SIG-M5 (cell line): ENCODE data around the gene OVCA2.

Experiments used
- DNase-seq: peaks from one replicate; lab custom pipeline; 2025; lab: John Stamatoyannopoulos, UW

OVCA2 gene

GRCh38 chr17:2065949-2066400, 24.2 kb downstream of the OVCA2 start:
- DNase-seq: no peak

DNA sequence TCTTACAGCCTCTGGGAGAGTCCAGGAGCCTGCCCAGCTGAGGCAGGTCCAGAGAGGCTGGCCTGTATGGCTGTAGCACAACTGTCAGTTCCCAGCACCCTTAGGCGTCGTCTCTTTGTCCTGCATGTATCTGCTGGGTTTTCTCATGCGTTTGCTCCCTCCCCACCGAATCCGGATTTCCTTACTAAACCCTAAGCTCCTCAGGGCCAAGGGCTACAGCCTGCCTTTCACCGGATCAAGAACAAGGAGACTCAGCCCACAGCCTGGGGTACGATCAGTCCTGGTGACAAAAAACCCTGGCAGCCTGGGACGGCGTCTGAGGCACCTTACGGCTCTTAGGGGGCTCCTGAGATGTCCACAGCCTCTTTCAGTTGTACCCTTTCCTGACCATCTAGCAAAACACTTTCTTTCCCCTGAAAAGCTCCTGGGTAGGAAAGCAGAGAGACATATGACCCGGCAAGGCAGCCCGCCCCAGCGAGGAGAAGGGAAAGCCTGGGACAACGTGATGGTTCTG, 25.3 kb downstream of the OVCA2 start:
- no peak for DNase-seq

DNA sequence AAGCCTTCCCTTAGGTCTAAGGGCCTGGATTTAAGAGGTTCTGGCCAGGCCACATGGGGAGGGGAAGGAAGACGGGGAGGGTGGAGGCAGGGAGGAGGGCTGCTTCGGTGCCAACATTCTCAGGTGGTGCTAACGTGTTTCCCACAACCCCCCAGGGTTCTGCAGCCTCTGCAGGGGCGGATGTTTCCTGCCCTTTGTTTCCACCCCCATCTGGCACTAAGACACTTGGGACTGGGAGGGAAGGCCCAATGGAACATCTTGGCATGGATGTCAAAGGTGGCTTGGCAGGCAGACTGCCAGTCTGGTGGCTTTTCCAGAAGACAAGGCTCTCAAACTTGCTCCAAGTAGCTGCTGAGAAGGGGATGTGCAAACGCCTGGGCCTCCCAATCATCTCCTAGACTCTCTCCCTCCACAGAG, 25.8 kb downstream of the OVCA2 start:
- DNase-seq: no peak

DNA sequence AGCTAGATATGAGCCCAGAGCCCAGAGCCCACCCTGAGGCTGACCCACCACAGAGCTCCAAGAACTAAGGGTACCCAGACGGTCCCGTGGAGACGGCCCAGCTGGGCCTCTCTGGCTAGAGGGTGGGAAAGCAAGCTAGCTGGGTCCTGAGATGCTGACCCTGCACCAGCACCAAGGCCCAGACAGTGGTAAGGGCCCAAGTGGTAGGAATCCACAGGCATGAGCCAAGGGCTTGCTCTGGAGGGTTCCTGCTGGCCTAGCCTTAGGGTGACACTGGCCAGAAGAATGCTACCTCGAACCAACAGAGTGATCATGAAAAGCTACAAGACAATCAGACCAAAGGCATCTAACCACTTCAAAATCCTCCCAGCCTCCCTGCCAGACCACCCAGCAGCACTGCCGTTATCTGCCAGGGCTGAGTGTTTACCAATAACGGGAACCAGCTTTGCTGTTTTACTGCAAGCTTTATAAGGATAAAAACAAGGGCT, 26.3 kb downstream of the OVCA2 start:
- no peak for DNase-seq

DNA sequence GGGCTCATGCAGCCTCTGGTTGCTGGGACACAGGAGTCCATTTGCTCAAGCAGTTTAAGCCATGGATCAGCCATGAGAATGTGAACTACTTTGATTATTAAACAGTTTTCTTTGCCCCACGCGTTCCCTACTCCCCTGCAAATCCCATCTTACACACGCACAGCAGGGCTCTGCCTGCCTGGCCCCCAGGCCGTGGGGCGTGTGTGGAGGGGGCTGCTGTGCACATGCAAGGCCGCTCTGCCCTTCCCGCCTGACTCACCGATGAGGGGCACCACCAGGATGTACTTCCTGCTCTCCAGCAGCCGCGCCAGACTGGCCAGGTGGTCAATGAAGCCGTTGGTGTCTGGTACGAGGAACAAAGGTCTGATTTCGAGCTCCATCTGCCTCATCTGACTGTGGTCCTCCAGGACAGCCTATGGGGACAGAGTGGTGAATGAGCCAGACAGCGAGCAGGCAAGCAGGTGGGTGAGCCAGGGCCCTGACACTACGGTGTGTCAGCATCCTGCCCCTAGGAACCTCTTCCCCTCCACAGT, 26.8 kb downstream of the OVCA2 start:
- DNase-seq: no peak

GRCh38 chr17:2070241-2071023, 28.6 kb downstream of the OVCA2 start:
- no peak for DNase-seq

DNA sequence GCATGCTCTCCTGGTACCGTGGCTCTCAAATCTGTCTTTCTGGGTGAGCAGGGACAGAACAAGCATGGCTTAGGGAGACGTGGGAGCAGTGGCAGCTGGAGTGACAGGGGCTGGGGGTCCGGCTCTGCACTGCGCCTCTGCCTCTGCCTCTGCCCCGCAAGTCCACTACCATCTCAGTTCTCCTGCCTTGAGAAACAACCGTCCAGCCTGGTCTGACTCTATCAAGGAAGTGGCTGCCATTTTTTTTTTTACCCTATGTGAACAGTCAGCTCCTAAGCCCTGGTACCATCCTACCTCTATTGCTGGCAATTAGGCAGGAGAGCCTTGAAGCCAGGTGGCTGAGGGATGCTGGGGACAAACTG, 29.2 kb downstream of the OVCA2 start:
- DNase-seq: no peak

DNA sequence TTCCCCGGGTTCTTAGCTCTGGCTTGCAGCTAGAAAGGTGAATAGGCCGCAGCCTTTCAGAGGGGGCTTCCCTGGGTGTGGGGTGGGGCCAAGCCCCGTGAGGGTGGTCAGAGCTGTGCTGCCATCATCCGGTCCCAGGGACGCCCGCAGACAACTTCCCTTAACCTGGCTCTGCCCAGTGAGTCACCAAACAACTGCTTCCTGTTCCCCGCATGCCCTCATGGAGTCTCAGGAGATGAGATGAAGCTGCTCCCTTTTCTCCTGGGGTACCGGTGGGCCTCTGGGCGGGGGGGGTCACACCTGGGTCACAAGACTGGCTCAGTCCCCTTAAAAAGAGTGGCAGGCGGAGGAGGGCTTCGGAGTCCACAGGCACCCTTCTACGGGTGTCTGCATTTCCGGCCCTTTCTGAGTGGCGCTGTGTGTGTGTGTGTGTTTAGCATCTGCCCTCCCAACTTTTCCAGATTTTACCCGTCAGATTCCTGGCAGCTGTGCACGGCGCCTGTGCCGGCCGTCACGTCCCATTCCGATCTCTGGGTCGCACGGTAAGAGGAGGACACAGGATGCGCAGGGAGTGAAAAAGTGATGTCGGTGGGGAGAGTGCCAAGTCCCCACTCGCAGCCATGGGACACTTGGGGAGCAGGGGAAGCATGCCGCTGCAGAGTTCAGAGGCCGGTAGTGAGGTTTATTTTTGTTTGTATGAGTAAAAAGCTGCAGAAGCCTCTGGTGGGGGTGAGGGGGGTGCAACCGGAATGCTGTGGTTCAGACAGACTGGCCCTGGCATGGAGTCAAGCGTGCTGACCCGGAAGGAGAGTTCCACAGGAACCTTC, 29.8 kb downstream of the OVCA2 start:
- DNase-seq: no peak

DNA sequence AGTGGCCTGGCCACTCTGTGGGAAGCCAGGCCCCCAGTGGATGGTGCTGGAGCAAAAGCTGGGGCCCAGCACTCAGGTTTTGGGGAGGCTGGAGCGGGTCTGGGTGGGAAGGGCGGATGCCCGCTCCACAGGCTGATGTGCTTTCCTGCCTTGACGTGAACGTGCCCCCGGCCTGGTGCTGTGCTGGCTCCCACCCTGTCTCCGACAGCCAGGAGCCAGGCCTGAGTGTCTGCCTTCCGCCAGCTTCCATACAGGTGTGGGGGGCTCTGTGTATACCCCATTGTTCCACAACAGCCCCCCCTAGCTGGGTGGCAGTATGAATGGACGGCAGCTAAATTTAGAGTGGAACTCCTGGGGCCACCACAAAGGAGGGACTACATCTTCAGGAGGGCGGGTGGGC, 33.1 kb downstream of the OVCA2 start:
- no peak for DNase-seq

DNA sequence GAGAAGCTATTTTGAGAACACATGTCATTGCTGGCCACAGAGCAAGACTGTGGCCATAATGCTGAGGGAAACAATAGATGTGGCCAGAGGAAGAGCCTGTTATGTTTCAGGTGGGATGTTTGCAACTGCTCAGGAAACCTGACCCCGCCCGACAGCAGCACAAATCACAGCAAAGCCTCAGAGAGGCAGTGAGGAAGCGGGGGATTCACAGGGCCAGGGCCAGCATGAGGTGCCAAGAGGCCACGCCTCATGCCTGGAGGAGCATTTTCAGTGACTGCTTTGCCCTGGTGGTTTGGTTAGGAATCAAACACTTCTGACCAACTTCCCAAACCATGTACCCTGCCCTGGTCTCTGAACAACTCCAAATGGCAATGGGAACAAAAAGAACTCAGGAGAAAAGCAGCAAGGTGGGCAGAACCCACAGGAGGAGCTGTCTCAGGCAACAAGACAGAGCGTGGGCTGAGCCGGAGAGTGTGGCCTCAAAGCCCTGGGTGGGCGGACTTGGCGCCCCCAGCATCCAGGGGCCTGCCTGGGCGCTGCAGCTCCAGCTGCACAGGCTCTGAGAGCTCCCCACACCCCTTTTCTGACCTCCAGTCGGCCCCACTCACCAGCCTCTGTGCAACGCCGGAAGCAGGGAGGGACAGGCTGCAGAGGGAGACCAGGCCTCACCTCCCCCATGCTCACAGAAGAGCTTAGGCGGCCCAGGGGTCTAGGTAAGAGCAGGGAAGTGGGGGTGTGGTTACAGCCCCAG, 33.7 kb downstream of the OVCA2 start:
- no peak for DNase-seq

DNA sequence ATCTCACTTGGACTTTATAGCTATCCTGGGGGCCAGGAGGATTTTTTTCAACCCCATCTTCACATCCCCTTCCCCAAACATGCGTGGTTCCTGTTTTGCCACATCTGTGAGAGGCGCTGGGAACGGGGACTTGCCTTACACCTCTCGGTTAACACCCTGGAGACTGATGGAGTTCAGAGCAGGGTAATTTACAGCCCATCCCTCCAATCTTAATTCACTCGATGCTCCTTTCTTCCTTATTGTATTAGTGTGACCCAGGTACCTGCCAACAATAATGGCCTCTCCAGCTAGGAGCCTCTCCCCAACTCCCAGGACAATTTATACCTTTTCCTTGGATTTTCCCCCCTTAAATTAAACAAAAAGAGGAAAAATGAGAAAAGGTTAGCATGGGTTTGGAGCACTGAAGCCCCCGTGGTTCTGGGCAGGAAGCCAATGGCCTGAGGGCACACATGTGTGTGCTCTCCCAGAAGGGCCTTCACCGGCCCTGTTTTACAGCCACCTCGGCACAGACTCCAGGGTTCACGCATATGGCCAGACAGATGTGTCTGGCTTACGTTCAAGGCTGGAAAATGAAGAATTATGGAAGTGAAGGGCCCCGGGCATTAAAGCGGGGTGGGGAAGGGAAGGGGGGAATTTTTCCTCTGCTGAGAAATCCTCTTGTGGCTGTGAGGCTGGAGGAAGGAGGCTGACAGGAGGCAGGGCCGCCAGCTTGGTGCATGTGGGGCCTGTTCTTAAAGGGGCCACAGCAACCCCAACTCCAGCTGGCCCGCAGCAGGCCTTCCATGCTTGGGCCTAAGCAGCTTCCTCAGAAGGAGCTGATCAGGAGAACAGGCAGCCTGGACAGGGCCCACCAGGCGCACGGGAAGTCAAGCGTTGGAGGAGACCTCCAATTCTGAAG, 34.5 kb downstream of the OVCA2 start:
- no peak for DNase-seq

DNA sequence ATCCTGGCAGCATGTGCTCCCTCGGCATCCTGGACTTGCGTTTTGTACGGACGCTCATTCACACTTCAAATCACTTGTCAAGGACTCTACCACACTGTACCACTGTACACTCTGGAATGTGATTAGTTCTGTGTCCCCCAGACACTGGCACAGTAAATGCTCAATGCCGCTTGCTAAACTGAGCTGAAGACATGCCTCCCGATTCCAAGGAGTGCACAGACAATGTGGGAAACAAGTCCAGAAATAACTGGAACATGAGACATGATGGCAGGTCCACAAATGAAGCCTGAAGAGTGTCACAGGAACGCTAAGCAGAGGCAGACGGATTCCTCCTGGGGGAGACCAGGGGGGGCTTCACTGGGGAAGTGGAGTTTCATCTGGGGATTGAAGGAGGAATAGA, 35.2 kb downstream of the OVCA2 start:
- DNase-seq: no peak

GRCh38 chr17:2081564-2081963, 39.7 kb downstream of the OVCA2 start:
- no peak for DNase-seq

- DNase-seq: no peak
Observed at GRCh38 chr17:2082003-2082781, 40.4 kb downstream of the OVCA2 start.

DNA sequence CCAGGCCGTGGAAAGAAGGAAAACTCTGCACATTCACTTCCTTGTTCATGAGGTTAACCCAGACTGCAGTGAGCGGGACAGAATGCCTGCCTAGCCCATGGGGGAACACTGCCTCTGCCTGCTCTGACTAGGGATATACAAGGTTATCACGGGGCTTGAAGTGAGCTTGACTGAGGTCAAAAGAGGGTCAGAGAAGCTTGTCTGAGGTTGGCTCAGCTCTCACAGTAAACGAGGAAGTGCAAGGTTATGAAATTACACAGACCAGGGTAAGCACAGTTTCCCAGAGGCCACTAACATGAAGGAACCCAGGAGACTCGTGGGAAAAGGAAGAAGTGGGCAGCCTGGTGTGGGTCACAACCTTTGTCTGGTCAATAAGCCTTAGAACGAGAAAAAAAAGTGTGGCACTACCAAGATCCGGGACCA, 41.8 kb downstream of the OVCA2 start:
- no peak for DNase-seq

GRCh38 chr17:2084036-2084765, 42.4 kb downstream of the OVCA2 start:
- no peak for DNase-seq

DNA sequence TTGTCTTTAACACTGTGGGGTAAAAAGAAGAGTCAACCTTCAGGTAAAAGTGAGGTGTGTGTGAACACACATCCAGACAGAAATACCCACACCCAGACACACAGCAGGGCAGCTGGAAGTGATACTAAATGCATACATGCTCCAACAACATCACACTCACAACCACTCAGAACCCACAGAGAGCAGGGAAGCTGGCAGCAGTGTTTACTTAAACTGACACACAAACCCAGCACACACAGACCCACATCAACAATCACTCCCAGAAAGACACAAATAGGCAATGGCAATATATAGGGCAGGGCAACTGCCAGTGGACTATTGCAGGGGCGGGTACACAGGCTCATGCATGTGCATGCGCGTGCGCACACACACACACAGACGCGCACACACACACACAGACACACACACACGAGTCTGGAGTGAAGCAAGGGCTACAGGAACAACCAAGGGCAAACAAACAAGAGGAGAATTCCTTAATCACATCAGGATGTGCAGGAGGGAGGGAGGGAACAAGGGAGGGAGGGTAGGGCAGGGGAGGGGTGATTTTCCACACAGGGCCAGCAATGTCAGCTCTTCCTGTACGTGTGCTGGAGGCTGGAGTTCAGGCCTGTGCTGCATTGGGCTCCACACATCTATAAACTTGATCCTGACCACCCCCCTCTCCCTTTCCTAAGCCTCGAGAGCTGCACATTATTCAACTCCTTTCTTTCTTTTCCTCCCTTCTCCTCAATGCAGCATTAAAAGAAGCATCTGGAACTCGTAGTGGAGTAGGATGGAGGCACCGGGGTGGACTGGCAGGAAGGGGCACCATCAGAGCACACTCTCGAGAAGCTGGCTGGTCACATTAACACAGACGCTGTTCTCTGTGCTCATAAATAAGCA, 43.2 kb downstream of the OVCA2 start:
- no peak for DNase-seq

GRCh38 chr17:2085648-2085949, 43.8 kb downstream of the OVCA2 start:
- DNase-seq: no peak

- no peak for DNase-seq
Observed at GRCh38 chr17:2086306-2086705, 44.5 kb downstream of the OVCA2 start.
